Spinal cord (tissue), 10 donors: Measurements from ENCODE around the gene UPB1. TPM values are rescaled to one million over a fixed set of nuclear protein-coding genes. Genes with fewer than 3 reads are reported as not detected.
"Not testable (repeated sequence)": the region's sequence is repeated elsewhere in the genome, so short reads cannot be mapped to it uniquely, and the experiment has no call there.

Experiments used
- DNase-seq, 6 donors: peaks; one replicate each; pipeline versions ENCODE4 v3.0.0 to v3.0.0-alpha.2; 2013 to 2015; ENCODE audit warnings: low spot score in 6 of 6, low read depth in 4 of 6
- H3K27ac ChIP-seq: one replicate; pipeline ENCODE4 v1.5.1; 2013; ENCODE audit warnings: low read depth, low read length, control low read depth
- H3K27me3 ChIP-seq: one replicate; pipeline ENCODE4 v1.6.1; 2013; ENCODE audit warnings: low read length; ENCODE audit not compliant: control insufficient read depth, insufficient read depth
- H3K36me3 ChIP-seq: one replicate; pipeline ENCODE4 v1.6.1; 2013; ENCODE audit warnings: low read length; ENCODE audit not compliant: control insufficient read depth, insufficient read depth
- H3K4me1 ChIP-seq: one replicate; pipeline ENCODE4 v1.6.1; 2013; ENCODE audit warnings: low read length; ENCODE audit not compliant: control insufficient read depth, insufficient read depth
- H3K4me3 ChIP-seq: one replicate; pipeline ENCODE4 v1.5.1; 2013; ENCODE audit warnings: low read depth, low read length, control low read depth
- H3K9me3 ChIP-seq: one replicate; pipeline ENCODE4 v1.6.1; 2013; ENCODE audit warnings: low read length; ENCODE audit not compliant: control insufficient read depth, insufficient read depth
- WGBS: methylation state at CpG from one replicate; pipeline ENCODE4 v1.1.5; 2013; ENCODE audit warnings: missing lambda C conversion rate; ENCODE audit not compliant: insufficient coverage; 5-methylcytosine and 5-hydroxymethylcytosine counted together
- polyA plus RNA-seq, 2 donors: library from polyadenylated mRNA; unstranded; fragments of 120-200 nt; gene quantifications; one replicate each; pipeline ENCODE4 v1.2.1, GENCODE V29; 2013; ENCODE audit not compliant: insufficient read length in 2 of 2
- total RNA-seq, 2 donors: library from RNA; depleted of rRNA in 1 of 2; stranded (reverse); fragments of 120-200 nt in 1 of 2; fragments of >200 nt in 1 of 2; gene quantifications; one replicate each; pipeline versions ENCODE4 v1.2.3 to v1.2.4, GENCODE V29; 2013 to 2014
- donor health status: healthy.

Gene UPB1
- total and polyA plus RNA-seq, 4 donors: 0.57 to 2.2 (median 1.1) TPM

DNA sequence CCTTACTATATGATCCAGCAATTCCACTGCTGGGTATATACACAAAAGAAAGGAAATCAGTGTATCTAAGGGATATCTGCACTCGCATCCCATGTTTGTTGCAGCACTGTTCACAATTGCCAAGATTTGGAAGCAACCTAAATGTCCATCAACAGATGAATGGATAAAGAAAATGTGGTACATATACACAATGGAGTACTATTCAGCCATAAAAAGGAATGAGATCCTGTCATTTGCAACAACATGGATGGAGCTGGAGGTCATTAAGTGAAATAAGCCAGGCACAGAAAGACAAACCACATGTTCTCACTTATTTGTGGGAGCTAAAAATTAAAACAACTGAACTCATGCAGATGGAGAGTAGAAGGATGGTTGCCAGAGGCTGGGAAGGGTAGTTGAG lies 5.7 kb upstream of the UPB1 start:
- not testable (repeated sequence) for H3K36me3 ChIP-seq, H3K4me3 ChIP-seq, H3K4me1 ChIP-seq, DNase-seq, H3K9me3 ChIP-seq, H3K27ac ChIP-seq
- peaks cover 14% of the 10 kb centered on the region for H3K27me3 ChIP-seq
- no CpG with 5 or more reads among the region's 1 CpG for WGBS

- peaks cover 11% of the 10 kb centered on the region for H3K4me1 ChIP-seq
- DNase-seq: no peak
- H3K27me3 ChIP-seq: peaks cover 32% of the 10 kb centered on the region
- H3K4me3 ChIP-seq: no peak overlapping the region
- H3K9me3 ChIP-seq: no peaks in the 10 kb centered on the region
- peaks cover 5% of the 10 kb centered on the region for H3K36me3 ChIP-seq
- no peak overlapping the region for H3K27ac ChIP-seq
- WGBS: no CpG with 5 or more reads among the region's 3 CpGs
Measured at GRCh38 chr22:24492391-24492790, 2.7 kb upstream of the UPB1 start.

- peaks cover 32% of the 10 kb centered on the region for H3K27me3 ChIP-seq
- peaks cover 11% of the 10 kb centered on the region for H3K4me1 ChIP-seq
- no peak overlapping the region for H3K27ac ChIP-seq
- DNase-seq: no peak
- peak overlapping the region; percentile 4 for H3K4me3 ChIP-seq
- H3K9me3 ChIP-seq: no peaks in the 10 kb centered on the region
- WGBS: 28% methylated on average over 21 of the region's 21 CpGs
- peaks cover 5% of the 10 kb centered on the region for H3K36me3 ChIP-seq
Measured at GRCh38 chr22:24494167-24494527, 985 bp upstream of the UPB1 start.

GRCh38 chr22:24495365-24495675 lies 188 bp downstream of the UPB1 start:
- Histone ChIP-seq H3K9me3 (no peaks in the 10 kb centered on the region), H3K27me3 (peaks cover 32% of the 10 kb centered on the region), H3K4me3 (no peak overlapping the region), H3K4me1 (peaks cover 19% of the 10 kb centered on the region), H3K36me3 (peaks cover 5% of the 10 kb centered on the region), H3K27ac (no peak overlapping the region)
- DNase-seq: no peak
- WGBS: 94% methylated on average over 16 of the region's 17 CpGs

DNA sequence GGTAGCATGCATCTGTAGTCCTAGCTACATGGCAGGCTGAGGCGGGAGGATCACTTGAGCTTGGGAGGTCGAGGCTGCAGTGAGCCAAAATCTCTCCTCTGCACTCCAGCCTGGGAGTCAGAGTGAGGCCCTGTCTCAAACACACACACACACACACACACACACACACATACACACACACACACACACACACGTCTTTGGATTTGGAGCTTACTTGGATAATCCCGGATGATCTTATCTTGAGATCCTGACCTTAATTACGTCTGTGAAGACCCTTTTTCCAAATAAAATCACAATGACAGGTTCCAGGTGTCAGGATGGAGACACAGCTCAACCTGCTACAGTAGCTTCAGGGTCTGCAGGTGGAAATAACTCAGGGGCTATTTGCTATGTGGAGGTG lies 1.1 kb downstream of the UPB1 start:
- H3K36me3 ChIP-seq: peaks cover 5% of the 10 kb centered on the region
- 100% methylated on average over 4 of the region's 5 CpGs for WGBS
- H3K4me3 ChIP-seq: no peak overlapping the region
- H3K4me1 ChIP-seq: peaks cover 24% of the 10 kb centered on the region
- no peaks in the 10 kb centered on the region for H3K9me3 ChIP-seq
- H3K27ac ChIP-seq: no peak overlapping the region
- DNase-seq: no peak
- peaks cover 32% of the 10 kb centered on the region for H3K27me3 ChIP-seq

- DNase-seq: no peak
- Histone ChIP-seq H3K27ac (no peak overlapping the region), H3K4me1 (peaks cover 28% of the 10 kb centered on the region), H3K27me3 (peaks cover 32% of the 10 kb centered on the region), H3K36me3 (peaks cover 5% of the 10 kb centered on the region), H3K9me3 (no peaks in the 10 kb centered on the region), H3K4me3 (no peak overlapping the region)
- 96% methylated on average over 2 of the region's 2 CpGs for WGBS
Measured at GRCh38 chr22:24496661-24497060, 1.5 kb downstream of the UPB1 start.

DNA sequence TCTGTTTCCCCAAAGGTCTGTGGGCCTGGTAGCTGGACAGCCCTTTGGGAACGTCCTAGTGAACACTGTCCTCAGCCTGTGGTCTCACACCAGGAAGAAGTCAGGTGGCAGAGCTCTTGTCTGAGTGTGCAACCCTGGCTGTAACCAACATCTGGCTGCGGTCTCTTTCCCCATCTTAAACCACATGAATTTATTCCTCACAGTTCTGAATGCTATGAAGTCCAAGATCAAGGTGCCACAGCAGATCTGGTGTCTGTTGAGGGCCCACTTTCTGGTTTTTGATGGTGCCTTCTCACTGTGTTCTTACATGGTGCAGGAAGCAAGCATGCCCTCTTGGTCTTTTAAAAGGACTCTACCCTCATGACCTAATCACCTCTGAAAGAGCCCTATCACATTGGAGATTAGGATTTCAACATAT lies 2.7 kb downstream of the UPB1 start:
- no peak for DNase-seq
- Histone ChIP-seq H3K36me3 (peaks cover 5% of the 10 kb centered on the region), H3K27me3 (peaks cover 27% of the 10 kb centered on the region), H3K4me3 (no peak overlapping the region), H3K4me1 (peaks cover 30% of the 10 kb centered on the region), H3K27ac (no peak overlapping the region), H3K9me3 (no peaks in the 10 kb centered on the region)
- 75% methylated on average over 2 of the region's 2 CpGs for WGBS

DNA sequence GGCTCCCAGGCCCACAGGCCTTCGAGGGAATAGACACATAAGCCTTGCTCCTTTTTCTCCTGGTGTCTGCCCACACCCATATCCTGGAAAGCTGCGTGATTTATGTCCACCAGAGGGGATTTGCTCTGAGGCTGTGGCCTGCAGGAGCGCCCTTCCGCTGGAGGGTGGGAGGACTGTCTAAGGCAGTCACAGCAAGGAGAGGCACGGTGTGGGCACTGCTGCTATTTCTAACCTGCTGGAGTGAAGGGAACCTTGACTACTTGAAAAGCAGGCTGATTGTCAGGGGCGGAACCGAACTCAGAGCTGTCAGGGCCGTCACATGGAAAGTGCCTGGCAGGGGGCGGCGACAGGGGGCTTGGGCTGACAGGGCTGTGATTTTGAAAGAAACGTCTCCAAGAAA lies 3.7 kb downstream of the UPB1 start:
- Histone ChIP-seq H3K36me3 (peaks cover 5% of the 10 kb centered on the region), H3K4me1 (peaks cover 30% of the 10 kb centered on the region), H3K27ac (no peak overlapping the region), H3K4me3 (no peak overlapping the region), H3K9me3 (no peaks in the 10 kb centered on the region), H3K27me3 (peaks cover 25% of the 10 kb centered on the region)
- 86% methylated on average over 11 of the region's 11 CpGs for WGBS
- no peak for DNase-seq

- Histone ChIP-seq H3K4me1 (peaks cover 22% of the 10 kb centered on the region), H3K36me3 (peaks cover 4% of the 10 kb centered on the region), H3K4me3 (no peak overlapping the region), H3K27me3 (peaks cover 15% of the 10 kb centered on the region), H3K27ac (no peak overlapping the region), H3K9me3 (no peaks in the 10 kb centered on the region)
- DNase-seq: no peak
- 82% methylated on average over 9 of the region's 10 CpGs for WGBS
Measured at GRCh38 chr22:24499706-24500276, 4.7 kb downstream of the UPB1 start.

DNA sequence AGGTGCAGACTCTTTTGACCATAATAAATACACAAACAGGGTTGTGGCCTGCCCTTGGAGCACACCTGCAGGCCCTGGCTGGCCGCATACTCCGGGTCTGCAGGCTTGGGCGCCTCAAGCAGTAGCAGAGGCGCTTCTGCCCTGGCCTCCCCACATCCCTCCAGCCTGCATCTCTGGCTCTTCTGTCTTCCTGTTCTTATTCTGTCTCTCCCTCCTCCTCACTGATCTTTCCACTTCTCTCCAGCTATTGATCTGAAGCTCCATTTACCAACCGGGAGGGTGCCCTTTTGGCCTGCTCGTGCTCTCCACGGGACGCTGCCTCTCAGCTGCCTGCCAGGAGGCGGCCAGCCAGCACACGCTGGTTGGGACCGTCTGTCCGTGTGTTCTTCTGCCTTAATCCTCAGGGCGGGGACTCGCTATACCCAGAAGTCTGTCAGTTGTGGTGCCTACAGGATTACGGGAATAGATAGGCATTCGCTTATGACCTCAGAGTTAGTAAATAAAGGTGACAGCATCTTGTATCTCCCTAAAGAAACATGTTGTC lies 5.2 kb downstream of the UPB1 start:
- WGBS: 46% methylated on average over 12 of the region's 16 CpGs
- no peak for DNase-seq
- peaks cover 9% of the 10 kb centered on the region for H3K27me3 ChIP-seq
- H3K36me3 ChIP-seq: no peaks in the 10 kb centered on the region
- H3K27ac ChIP-seq: no peak overlapping the region
- peaks cover 19% of the 10 kb centered on the region for H3K4me1 ChIP-seq
- no peak overlapping the region for H3K4me3 ChIP-seq
- H3K9me3 ChIP-seq: no peaks in the 10 kb centered on the region
